Colonic mucosa (tissue), 4 donors: ENCODE data around the gene MCUR1. TPM values are rescaled to one million over a fixed set of nuclear protein-coding genes. Genes with fewer than 3 reads are reported as not detected.

Experiments
- DNase-seq: peaks from one replicate; pipeline ENCODE4 v3.0.0-alpha.2; 2020
- H3K27ac ChIP-seq: fragments of 200-600 bp; one replicate; pipeline ENCODE4 v1.8.0; 2021
- H3K27me3 ChIP-seq: fragments of 200-600 bp; one replicate; pipeline ENCODE4 v1.8.0; 2021
- H3K36me3 ChIP-seq: fragments of 200-600 bp; one replicate; pipeline ENCODE4 v1.8.0; 2021
- H3K4me1 ChIP-seq: fragments of 200-600 bp; one replicate; pipeline ENCODE4 v1.8.0; 2021; ENCODE audit warnings: mild to moderate bottlenecking
- H3K4me3 ChIP-seq: fragments of 200-600 bp; one replicate; pipeline ENCODE4 v1.8.0; 2021
- H3K9ac ChIP-seq, 2 donors: one replicate each; pipeline ENCODE4 v1.7.0; 2013; ENCODE audit warnings: control low read depth in 2 of 2, low read depth in 2 of 2, low read length in 2 of 2
- H3K9me3 ChIP-seq: fragments of 200-600 bp; one replicate; pipeline ENCODE4 v1.8.0; 2021
- CTCF ChIP-seq: fragments of 200-600 bp; IDR thresholded peaks from one replicate; pipeline ENCODE4 v1.8.0; 2022; ENCODE audit warnings: antibody characterized with exemption, mild to moderate bottlenecking
- intact Hi-C: fragments of 100-400 bp; cut with DNase I; formaldehyde crosslinking; loops from one replicate; pipeline ENCODE4 v1.14.1; 2022
- total RNA-seq, 2 donors: library from RNA; stranded (reverse); fragmentation: NEBNext Ultra II Directional in 1 of 2; extraction: Animal tissue kit (Norgen Biotek cat#: 25700) in 1 of 2; gene quantifications; one replicate each; pipeline ENCODE4 v1.2.1, GENCODE V29; 2021
- donor health status: healthy.
- donor health status: DM: no; HTN: no; CAD: no.
- donor health status: DM: no; HTN: no; CAD: no.

MCUR1 gene
- total RNA-seq, 2 donors from 2014 or later, result 32.1 to 32.9 TPM

GRCh38 chr6:13764996-13765395 lies 49.4 kb downstream of the MCUR1 start:
- TF ChIP-seq CTCF, result no peak
- H3K9ac ChIP-seq, result no peak overlapping the region
- H3K4me1 ChIP-seq, result no peaks in the 10 kb centered on the region
- intact Hi-C loops, result no loop called here
- no peaks in the 10 kb centered on the region for H3K36me3 ChIP-seq
- DNase-seq, result no peak
- H3K9me3 ChIP-seq, result no peaks in the 10 kb centered on the region
- no peak overlapping the region for H3K4me3 ChIP-seq
- H3K27me3 ChIP-seq, result no peaks in the 10 kb centered on the region
- no peak overlapping the region for H3K27ac ChIP-seq

GRCh38 chr6:13763740-13764381 lies 50.5 kb downstream of the MCUR1 start:
- Histone ChIP-seq H3K36me3 (no peaks in the 10 kb centered on the region), H3K27me3 (no peaks in the 10 kb centered on the region), H3K9ac (no peak overlapping the region), H3K4me1 (no peaks in the 10 kb centered on the region), H3K27ac (no peak overlapping the region), H3K4me3 (no peak overlapping the region), H3K9me3 (no peaks in the 10 kb centered on the region)
- intact Hi-C loops, result no loop called here
- no peak for TF ChIP-seq CTCF
- no peak for DNase-seq

GRCh38 chr6:13762611-13763441 lies 51.5 kb downstream of the MCUR1 start:
- Histone ChIP-seq H3K9ac (no peak overlapping the region), H3K9me3 (no peaks in the 10 kb centered on the region), H3K4me1 (no peaks in the 10 kb centered on the region), H3K36me3 (no peaks in the 10 kb centered on the region), H3K27me3 (no peaks in the 10 kb centered on the region), H3K4me3 (no peak overlapping the region), H3K27ac (no peak overlapping the region)
- TF ChIP-seq CTCF, result no peak
- intact Hi-C loops, result no loop called here
- peak; percentile 31 for DNase-seq

GRCh38 chr6:13761361-13762036 lies 52.9 kb downstream of the MCUR1 start:
- no peak for TF ChIP-seq CTCF
- intact Hi-C loops, result no loop called here
- Histone ChIP-seq H3K9me3 (no peaks in the 10 kb centered on the region), H3K36me3 (no peaks in the 10 kb centered on the region), H3K4me1 (no peaks in the 10 kb centered on the region), H3K27me3 (no peaks in the 10 kb centered on the region), H3K9ac (no peak overlapping the region), H3K27ac (no peak overlapping the region), H3K4me3 (no peak overlapping the region)
- DNase-seq, result no peak

- intact Hi-C loops, result no loop called here
- no peak overlapping the region for H3K9ac ChIP-seq
- H3K9me3 ChIP-seq, result no peaks in the 10 kb centered on the region
- no peak overlapping the region for H3K4me3 ChIP-seq
- no peak for TF ChIP-seq CTCF
- no peaks in the 10 kb centered on the region for H3K36me3 ChIP-seq
- H3K27me3 ChIP-seq, result no peaks in the 10 kb centered on the region
- DNase-seq, result no peak
- no peaks in the 10 kb centered on the region for H3K4me1 ChIP-seq
- H3K27ac ChIP-seq, result no peak overlapping the region
Observed at GRCh38 chr6:13760307-13761304, 53.8 kb downstream of the MCUR1 start.
